GDM1 (cell line): ENCODE measurements around the gene OR10A5.
"Not testable (repeated sequence)": the region's sequence is repeated elsewhere in the genome, so short reads cannot be mapped to it uniquely, and the experiment has no call there.

Experiments used
- DNase-seq: peaks from one replicate; lab custom pipeline; 2025; lab: John Stamatoyannopoulos, UW

The OR10A5 gene

DNA sequence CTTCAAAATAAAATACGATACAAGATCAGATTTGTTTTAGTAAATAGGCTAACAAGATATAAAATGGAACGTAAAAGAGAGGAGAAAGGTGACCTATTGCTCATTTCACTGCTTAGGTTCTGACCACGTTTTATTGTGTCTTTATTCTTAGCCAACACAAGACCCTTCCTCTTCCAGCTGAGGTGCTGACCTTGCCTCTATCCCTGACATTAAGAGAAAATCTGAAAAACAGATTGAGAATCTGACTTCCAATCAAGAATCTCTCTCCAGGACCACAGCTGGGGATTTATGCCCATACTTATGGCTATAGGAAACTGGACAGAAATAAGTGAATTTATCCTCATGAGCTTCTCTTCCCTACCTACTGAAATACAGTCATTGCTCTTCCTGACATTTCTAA, at the start of gene OR10A5:
TSS of gene OR10A5 (plus strand) at position 301 of the 400 bp plus-strand sequence. CDS start at position 301, 0 bp downstream.
- DNase-seq, result no peak

- no peak for DNase-seq
Measured at GRCh38 chr11:6799402-6799801, 46.1 kb upstream of the OR10A5 start, which contains the start of gene OR6A2. TSS of gene OR6A2 (minus strand) at chr11:6799689. CDS start at chr11:6795708, 3,981 bp downstream.

DNA sequence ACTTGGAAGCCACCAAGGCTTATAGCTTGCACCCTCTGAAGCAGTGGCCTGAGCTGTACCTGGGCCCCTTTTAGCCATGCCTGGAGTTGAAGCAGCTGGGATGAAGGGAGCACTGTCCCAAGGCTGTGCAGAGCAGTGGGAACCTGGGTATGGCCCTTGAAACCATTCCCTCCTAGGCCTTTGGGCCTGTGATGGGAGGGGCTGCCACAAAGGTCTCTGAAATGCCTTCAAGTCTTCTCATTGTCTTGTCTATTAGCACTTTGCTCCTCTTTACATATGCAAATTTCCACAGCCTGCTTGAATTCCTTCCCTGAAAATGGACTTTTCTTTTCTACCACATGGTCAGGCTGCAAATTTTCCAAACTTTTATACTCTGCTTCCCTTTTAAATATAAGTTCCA, 44.4 kb upstream of the OR10A5 start:
- DNase-seq, result not testable (repeated sequence)

GRCh38 chr11:6812390-6813005, 33.0 kb upstream of the OR10A5 start:
- DNase-seq, result no peak

DNA sequence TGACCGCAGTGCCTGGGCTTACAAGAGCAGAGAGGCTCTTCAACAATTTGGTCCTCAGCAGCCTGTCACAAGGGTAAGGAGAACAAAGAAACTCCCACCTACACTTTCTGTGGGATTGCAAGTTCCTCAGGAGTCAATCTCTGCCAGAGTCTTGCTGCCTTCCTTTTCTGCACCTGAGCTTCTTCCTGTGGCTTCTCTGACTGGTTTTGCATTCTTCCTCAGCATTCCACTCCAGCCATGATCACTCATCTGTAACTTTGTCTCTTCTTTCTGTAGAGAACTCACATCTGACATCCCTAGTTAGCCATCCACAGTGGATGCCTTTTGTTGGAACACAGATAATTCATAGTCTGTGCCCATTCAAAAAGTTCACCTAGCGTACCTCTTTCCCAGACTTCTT, 31.8 kb upstream of the OR10A5 start:
- DNase-seq, result no peak

DNA sequence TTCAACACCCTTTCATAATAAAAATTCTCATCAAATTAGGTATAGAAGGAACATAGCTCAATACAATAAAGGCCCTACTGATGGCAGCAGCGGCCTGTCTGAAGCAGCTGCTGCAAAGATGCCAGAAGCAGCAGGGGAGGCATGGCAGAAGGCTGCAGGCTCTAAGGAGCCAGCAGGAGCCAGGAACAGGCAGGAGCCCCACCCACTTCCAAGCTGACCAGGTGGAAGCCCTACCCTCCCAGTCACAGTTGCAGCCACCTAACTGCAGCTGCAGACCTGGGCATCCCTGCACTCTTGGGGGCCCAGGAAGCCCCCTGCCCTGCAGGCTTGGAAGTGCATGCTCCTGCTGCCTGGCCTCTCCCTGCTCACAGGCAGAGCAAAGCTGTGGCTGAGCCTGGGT, 27.8 kb upstream of the OR10A5 start:
- DNase-seq, result no peak

DNA sequence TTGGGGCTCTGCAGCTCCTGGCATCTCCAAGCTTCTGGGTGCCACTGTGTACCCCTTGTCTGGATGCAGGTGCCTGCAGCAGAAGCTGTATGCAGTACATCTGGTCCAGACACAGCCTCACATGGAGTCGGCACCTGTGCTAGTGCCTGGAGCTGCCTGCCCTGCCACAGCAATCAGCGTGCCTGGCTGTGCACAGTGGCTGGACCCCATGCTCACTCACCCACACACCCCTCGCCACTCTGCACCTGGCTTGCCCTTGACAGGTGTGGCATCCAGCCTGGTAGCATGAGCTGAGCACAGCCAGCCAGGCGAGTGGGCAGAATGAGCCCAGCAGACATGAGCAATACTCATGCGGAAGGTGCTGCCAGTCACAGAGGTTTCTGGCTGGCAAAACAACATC, 26.5 kb upstream of the OR10A5 start:
- no peak for DNase-seq

- DNase-seq, result no peak
Measured at GRCh38 chr11:6824136-6824823, 21.2 kb upstream of the OR10A5 start.

GRCh38 chr11:6825231-6825744, 20.2 kb upstream of the OR10A5 start:
- no peak for DNase-seq

DNA sequence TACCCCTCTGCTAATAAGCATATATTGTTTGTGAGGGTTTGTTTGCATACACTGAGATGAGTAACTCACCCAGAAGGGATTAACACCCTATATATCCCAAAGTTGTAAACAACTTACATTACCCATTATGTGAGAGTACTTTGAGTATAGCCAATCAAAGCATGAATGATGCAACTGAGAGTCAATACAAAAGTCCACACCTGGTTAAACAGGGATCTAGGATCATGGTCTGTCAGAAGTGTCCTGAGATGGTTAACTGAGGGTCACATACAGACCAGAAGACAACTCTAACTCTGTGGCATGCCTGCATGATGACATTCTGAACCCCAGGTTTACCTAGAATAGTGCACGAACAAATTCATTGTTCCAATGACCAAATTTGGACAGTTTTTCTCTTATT, 17.4 kb upstream of the OR10A5 start:
- no peak for DNase-seq

GRCh38 chr11:6833356-6833755, 12.1 kb upstream of the OR10A5 start:
- DNase-seq, result no peak

DNA sequence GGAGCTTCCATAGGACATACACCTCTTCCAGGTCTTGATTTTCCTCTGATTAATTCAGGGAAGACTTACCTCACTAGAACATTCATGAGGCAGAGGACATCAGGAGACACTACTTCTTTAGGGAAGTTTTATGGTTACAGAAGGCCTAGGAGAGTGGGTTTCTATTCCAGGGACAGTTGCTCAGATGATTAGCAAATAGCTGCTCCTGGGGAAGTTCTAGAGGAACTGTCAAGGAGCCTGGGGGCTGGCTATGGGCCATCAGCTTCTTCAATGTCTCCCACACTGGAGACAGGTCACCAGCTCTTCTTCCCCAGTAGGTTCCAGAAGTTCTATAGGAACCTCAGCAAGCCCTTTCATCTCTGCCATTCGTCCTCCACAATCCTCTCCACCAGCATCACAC, 11.5 kb upstream of the OR10A5 start:
- no peak for DNase-seq

GRCh38 chr11:6841694-6842093, 3.8 kb upstream of the OR10A5 start:
- no peak for DNase-seq

DNA sequence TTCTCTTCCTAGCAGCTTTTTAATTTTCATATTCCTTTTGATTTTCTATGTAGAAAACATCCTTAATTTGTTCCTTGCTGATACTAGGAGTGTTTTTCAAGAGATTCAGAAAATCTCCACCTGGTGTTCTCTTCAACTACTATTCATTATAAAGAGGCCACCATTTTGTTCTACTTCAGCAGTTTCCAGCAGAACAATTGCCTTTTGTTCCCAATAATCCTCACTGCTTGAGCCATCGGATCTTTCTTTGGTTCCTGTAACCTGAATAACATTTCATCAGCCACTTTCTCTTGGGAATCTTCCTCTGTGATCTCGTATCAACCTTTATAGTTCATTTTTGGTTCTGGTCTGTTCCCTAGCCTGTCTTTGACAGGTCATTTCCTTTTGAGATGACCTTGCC, 1.8 kb upstream of the OR10A5 start:
- DNase-seq, result no peak

- no peak for DNase-seq
Measured at GRCh38 chr11:6844356-6844755, 1.1 kb upstream of the OR10A5 start.

DNA sequence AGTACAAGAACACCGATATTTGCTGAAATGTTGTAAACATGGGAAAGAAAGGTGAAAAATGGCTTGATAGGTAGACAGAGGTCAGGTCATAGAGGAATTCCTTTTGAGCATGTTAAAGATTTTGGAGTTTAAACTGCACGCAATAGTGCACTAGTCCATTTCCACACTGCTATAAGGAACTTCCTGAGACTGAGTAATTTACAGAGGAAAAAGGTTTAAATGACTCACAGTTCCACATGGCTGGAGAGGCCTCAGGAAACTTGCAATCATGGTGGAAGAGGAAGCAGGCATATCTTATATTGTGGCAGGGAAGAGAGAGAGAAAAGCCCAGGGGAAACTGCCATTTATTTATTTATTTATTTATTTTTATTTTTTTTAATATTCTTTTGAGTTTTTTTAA, 5.0 kb downstream of the OR10A5 start:
- no peak for DNase-seq

- DNase-seq, result not testable (repeated sequence)
Measured at GRCh38 chr11:6854801-6855200, 9.3 kb downstream of the OR10A5 start.

DNA sequence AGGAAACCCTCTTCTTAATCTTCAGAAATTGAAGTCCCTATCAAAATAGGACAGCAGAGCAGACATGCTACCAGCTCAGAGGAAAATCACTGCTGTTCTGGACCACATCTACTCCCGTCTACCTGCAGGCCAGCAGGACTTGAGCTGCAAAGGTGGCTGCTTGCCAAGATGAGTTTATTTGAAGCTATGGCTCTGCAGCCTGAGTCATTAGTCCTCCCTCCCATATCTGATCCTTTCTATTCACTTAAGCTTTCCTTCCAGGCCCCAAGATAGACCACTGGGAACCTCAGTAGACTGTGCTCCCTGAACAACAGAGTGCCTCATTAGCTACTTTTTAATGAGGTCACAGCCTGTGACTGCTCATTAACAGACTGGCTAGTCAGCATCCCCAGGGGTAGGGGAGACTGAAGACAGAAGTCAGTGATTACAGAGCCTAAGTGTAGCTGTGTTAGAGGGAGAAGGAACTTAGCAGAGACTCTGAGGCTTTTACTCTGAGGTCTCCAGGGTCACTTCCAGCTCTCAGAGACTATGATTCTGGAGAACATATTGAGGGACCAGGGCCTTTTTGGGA, 10.6 kb downstream of the OR10A5 start:
- DNase-seq, result no peak

GRCh38 chr11:6856871-6857270, 11.4 kb downstream of the OR10A5 start:
- no peak for DNase-seq

GRCh38 chr11:6862961-6863360, 17.5 kb downstream of the OR10A5 start, which contains the start of gene OR10A2:
TSS of gene OR10A2 (plus strand) at chr11:6863057. CDS start at chr11:6869755, 6,698 bp downstream.
- no peak for DNase-seq

DNA sequence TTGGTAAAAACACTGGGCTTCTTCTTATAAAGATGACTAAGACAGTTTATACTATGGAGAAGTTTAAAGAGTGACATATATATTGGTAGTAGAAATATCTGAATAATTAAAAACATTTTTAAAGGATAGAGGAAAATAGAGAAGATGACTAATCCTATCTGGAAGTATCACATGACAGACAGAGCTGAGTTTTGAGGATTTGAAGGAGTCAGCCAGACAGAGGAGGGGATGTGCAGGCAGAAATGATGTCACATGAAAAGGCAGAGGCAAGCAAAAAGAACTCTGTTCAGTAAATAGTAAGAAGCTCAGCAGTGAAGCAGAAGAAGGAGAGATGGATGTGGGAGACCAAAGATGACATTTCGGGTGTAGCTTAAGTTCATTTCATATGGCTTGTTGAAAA, 19.0 kb downstream of the OR10A5 start:
- DNase-seq, result no peak

GRCh38 chr11:6871278-6871677, 25.8 kb downstream of the OR10A5 start:
- no peak for DNase-seq

GRCh38 chr11:6875761-6876160, 30.3 kb downstream of the OR10A5 start:
- no peak for DNase-seq
